GM23338 (cell line): ENCODE measurements around the gene GRIA4.

Experiments
- CREB1 ChIP-seq: fragments of 250-450 bp; sonication (Bioruptor Pico); IDR thresholded peaks from 2 replicates; pipeline ENCODE4 v1.5.0; 2020; ENCODE audit warnings: low read depth, mild to moderate bottlenecking, moderate library complexity
- EZH2 ChIP-seq: fragments of 200-600 bp; sonication (generic); IDR thresholded peaks from one replicate; pipeline ENCODE4 v1.8.0; 2017; ENCODE audit warnings: antibody characterized with exemption, mild to moderate bottlenecking, low read depth; ENCODE audit not compliant: unreplicated experiment
- EZH2phosphoT487 ChIP-seq: fragments of 200-600 bp; sonication (generic); IDR thresholded peaks from one replicate; pipeline ENCODE4 v1.8.1; 2018; ENCODE audit warnings: antibody characterized with exemption; ENCODE audit not compliant: unreplicated experiment
- JUNB ChIP-seq: IDR thresholded peaks from one replicate; pipeline ENCODE4 v1.6.1; 2016; ENCODE audit warnings: antibody characterized with exemption; ENCODE audit not compliant: unreplicated experiment
- POLR2AphosphoS5 ChIP-seq: IDR thresholded peaks from 2 replicates; pipeline ENCODE4 v1.6.1; 2016; ENCODE audit warnings: antibody characterized with exemption, low read depth
- ZNF114 ChIP-seq: fragments of 250-450 bp; sonication (Bioruptor Pico); IDR thresholded peaks from 2 replicates; pipeline ENCODE4 v1.5.0; 2020; ENCODE audit warnings: mild to moderate bottlenecking, moderate library complexity
- ZNF331 ChIP-seq: fragments of 250-450 bp; sonication (Bioruptor Pico); IDR thresholded peaks from 2 replicates; pipeline ENCODE4 v1.5.0; 2020; ENCODE audit warnings: low read depth, mild to moderate bottlenecking, moderate library complexity
- TF ChIP-seq, protein P1 (sequence below), 2 experiments: fragments of 200-600 bp in 1 of 2; sonication (generic) in 1 of 2; conservative IDR thresholded peaks; 2 replicates each; pipeline versions ENCODE4 v1.5.1 to v1.6.1; 2016 to 2017; ENCODE audit warnings: antibody characterized with exemption in 2 of 2, low read depth in 2 of 2, mild to moderate bottlenecking in 2 of 2, moderate library complexity in 1 of 2
- TF ChIP-seq, protein P2 (sequence below): IDR thresholded peaks from one replicate; pipeline ENCODE4 v1.6.1; 2018; ENCODE audit warnings: antibody characterized with exemption; ENCODE audit not compliant: unreplicated experiment
- TF ChIP-seq, protein P3 (sequence below): IDR thresholded peaks from 2 replicates; pipeline ENCODE4 v1.6.1; 2016; ENCODE audit warnings: antibody characterized with exemption

DNA sequence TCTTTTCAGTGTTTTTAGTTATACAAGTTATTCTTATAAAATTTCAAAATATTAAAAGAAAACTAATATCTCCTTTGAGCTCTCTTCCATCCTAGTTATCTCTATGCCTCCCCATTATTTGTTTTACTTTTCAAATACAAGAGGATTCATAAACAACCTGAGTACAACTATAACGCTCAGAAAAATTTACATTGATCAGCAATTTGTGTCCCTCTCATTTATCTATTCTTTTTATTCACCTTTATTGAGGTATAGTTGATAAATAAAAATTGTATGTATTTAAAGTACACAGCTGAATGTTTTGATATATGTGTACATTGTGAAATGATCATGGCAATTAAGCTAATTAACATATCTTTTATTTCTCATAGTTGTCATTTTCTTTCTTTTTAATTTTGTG, 57.6 kb downstream of the GRIA4 start:
- TF ChIP-seq EZH2, result no peak
- TF ChIP-seq, protein P1, sequence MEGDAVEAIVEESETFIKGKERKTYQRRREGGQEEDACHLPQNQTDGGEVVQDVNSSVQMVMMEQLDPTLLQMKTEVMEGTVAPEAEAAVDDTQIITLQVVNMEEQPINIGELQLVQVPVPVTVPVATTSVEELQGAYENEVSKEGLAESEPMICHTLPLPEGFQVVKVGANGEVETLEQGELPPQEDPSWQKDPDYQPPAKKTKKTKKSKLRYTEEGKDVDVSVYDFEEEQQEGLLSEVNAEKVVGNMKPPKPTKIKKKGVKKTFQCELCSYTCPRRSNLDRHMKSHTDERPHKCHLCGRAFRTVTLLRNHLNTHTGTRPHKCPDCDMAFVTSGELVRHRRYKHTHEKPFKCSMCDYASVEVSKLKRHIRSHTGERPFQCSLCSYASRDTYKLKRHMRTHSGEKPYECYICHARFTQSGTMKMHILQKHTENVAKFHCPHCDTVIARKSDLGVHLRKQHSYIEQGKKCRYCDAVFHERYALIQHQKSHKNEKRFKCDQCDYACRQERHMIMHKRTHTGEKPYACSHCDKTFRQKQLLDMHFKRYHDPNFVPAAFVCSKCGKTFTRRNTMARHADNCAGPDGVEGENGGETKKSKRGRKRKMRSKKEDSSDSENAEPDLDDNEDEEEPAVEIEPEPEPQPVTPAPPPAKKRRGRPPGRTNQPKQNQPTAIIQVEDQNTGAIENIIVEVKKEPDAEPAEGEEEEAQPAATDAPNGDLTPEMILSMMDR (conservative IDR thresholded peaks at IDR 0.05; ENCODE audit: low read depth in 2 of 2), result no peak
- TF ChIP-seq, protein P2, sequence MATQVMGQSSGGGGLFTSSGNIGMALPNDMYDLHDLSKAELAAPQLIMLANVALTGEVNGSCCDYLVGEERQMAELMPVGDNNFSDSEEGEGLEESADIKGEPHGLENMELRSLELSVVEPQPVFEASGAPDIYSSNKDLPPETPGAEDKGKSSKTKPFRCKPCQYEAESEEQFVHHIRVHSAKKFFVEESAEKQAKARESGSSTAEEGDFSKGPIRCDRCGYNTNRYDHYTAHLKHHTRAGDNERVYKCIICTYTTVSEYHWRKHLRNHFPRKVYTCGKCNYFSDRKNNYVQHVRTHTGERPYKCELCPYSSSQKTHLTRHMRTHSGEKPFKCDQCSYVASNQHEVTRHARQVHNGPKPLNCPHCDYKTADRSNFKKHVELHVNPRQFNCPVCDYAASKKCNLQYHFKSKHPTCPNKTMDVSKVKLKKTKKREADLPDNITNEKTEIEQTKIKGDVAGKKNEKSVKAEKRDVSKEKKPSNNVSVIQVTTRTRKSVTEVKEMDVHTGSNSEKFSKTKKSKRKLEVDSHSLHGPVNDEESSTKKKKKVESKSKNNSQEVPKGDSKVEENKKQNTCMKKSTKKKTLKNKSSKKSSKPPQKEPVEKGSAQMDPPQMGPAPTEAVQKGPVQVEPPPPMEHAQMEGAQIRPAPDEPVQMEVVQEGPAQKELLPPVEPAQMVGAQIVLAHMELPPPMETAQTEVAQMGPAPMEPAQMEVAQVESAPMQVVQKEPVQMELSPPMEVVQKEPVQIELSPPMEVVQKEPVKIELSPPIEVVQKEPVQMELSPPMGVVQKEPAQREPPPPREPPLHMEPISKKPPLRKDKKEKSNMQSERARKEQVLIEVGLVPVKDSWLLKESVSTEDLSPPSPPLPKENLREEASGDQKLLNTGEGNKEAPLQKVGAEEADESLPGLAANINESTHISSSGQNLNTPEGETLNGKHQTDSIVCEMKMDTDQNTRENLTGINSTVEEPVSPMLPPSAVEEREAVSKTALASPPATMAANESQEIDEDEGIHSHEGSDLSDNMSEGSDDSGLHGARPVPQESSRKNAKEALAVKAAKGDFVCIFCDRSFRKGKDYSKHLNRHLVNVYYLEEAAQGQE, result no peak
- TF ChIP-seq EZH2phosphoT487, result no peak
- no peak for TF ChIP-seq CREB1 (CRISPR knock-in tag)
- no peak for TF ChIP-seq POLR2AphosphoS5
- TF ChIP-seq ZNF331, result no peak
- TF ChIP-seq, protein P3, sequence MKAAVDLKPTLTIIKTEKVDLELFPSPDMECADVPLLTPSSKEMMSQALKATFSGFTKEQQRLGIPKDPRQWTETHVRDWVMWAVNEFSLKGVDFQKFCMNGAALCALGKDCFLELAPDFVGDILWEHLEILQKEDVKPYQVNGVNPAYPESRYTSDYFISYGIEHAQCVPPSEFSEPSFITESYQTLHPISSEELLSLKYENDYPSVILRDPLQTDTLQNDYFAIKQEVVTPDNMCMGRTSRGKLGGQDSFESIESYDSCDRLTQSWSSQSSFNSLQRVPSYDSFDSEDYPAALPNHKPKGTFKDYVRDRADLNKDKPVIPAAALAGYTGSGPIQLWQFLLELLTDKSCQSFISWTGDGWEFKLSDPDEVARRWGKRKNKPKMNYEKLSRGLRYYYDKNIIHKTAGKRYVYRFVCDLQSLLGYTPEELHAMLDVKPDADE, result no peak
- TF ChIP-seq JUNB, result no peak
- no peak for TF ChIP-seq ZNF114 (CRISPR knock-in tag)
